GM12878 (cell line): Measurements from ENCODE around the gene SLC19A1. TPM values are rescaled to one million over a fixed set of nuclear protein-coding genes. Genes with fewer than 3 reads are reported as not detected.

Experiments used
- ATAC-seq: fragments of 200-7000 bp; cut with Tn5 transposase; 3 replicates; pipeline ENCODE4 v1.9.1; 2020; ENCODE audit warnings: mild to moderate bottlenecking, moderate library complexity
- BruUV-seq: library from RNA; stranded (reverse); fragments of 400-500 nt; replicated peaks from 2 replicates; lab custom pipeline; 2021; lab: Mats Ljungman, UMichigan
- CTCF ChIA-PET: fragments of 300-600 bp; sonication (Branson Sonifier 250); formaldehyde crosslinking; extraction: SDS; loops from one replicate; lab custom pipeline; 2021; ENCODE audit warnings: inconsistent platforms; lab: Yijun Ruan, JAX
- POLR2A ChIA-PET: fragments of 350-600 bp; formaldehyde crosslinking; extraction: SDS; loops from one replicate; lab custom pipeline; 2021; ENCODE audit warnings: inconsistent platforms; lab: Charles Lee
- RAD21 ChIA-PET: fragments of 300-600 bp; sonication (Branson Sonifier 250); formaldehyde crosslinking; loops from one replicate; lab custom pipeline; 2023; ENCODE audit warnings: antibody characterized with exemption; ENCODE audit not compliant: unreplicated experiment; lab: Charles Lee
- SMC1A ChIA-PET: fragments of 300-600 bp; sonication (Branson Sonifier 250); formaldehyde crosslinking; loops from one replicate; lab custom pipeline; 2023; ENCODE audit not compliant: unreplicated experiment, uncharacterized antibody; lab: Charles Lee
- DNase-seq: peaks from one replicate; pipeline ENCODE4 v3.0.0-alpha.2; 2011; ENCODE audit warnings: low read depth, low spot score
- FAIRE-seq: peaks from 3 replicates; lab custom pipeline; 2011; peaks lifted over from hg19 to GRCh38; lab: Jason Lieb, UNC
- H2AFZ ChIP-seq: 2 replicates; pipeline ENCODE4 v1.6.0; 2011; ENCODE audit warnings: low read depth, low read length, control low read depth; ENCODE audit not compliant: control insufficient read depth
- H3K27ac ChIP-seq: 2 replicates; pipeline ENCODE4 v1.5.1; 2011; ENCODE audit warnings: control low read depth; ENCODE audit not compliant: control insufficient read depth, insufficient read depth
- H3K27me3 ChIP-seq, 2 experiments: replicated peaks in 1 of 2; 2 replicates each; pipeline versions ENCODE4 v1.6.0 to v1.6.1; 2011; ENCODE audit warnings: low read length in 1 of 2; ENCODE audit not compliant: control insufficient read depth in 2 of 2, insufficient read depth in 2 of 2
- H3K36me3 ChIP-seq, 2 experiments: 2 replicates each; pipeline ENCODE4 v1.5.1; 2011; ENCODE audit warnings: low read length in 1 of 2; ENCODE audit not compliant: control insufficient read depth in 2 of 2, insufficient read depth in 2 of 2
- H3K4me1 ChIP-seq: 2 replicates; pipeline ENCODE4 v1.6.1; 2011; ENCODE audit warnings: mild to moderate bottlenecking, low read length, moderate library complexity, mixed read lengths; ENCODE audit not compliant: control insufficient read depth, insufficient read depth
- H3K4me2 ChIP-seq: 2 replicates; pipeline ENCODE4 v1.6.0; 2011; ENCODE audit warnings: control low read depth; ENCODE audit not compliant: control insufficient read depth, insufficient read depth
- H3K4me3 ChIP-seq: fragments of 200-600 bp; sonication (generic); 2 replicates; pipeline ENCODE4 v1.5.1; 2016
- H3K79me2 ChIP-seq: 2 replicates; pipeline ENCODE4 v1.6.0; 2011; ENCODE audit warnings: low read length; ENCODE audit not compliant: control insufficient read depth, insufficient read depth
- H3K9ac ChIP-seq: 2 replicates; pipeline ENCODE4 v1.8.0; 2011; ENCODE audit warnings: low read length, control low read depth, mixed read lengths; ENCODE audit not compliant: control insufficient read depth, insufficient read depth
- H3K9me3 ChIP-seq: replicated peaks from 3 replicates; pipeline ENCODE4 v1.5.1; 2011; ENCODE audit warnings: mild to moderate bottlenecking, low read length; ENCODE audit not compliant: control insufficient read depth, insufficient read depth
- H4K20me1 ChIP-seq: 2 replicates; pipeline ENCODE4 v1.6.0; 2011; ENCODE audit not compliant: control insufficient read depth, insufficient read depth
- CHD4 ChIP-seq: fragments of 200-600 bp; sonication (generic); IDR thresholded peaks from 2 replicates; pipeline ENCODE4 v1.6.1; 2016; ENCODE audit warnings: mild to moderate bottlenecking
- CREB1 ChIP-seq: IDR thresholded peaks from 2 replicates; pipeline ENCODE4 v1.6.1; 2012; ENCODE audit warnings: low read depth, mild to moderate bottlenecking, inconsistent platforms
- PAX5 ChIP-seq: IDR thresholded peaks from 2 replicates; pipeline ENCODE4 v1.6.1; 2011; ENCODE audit warnings: low read depth, low read length, borderline replicate concordance
- RCOR1 ChIP-seq: conservative IDR thresholded peaks from 2 replicates; pipeline ENCODE4 v1.6.1; 2012; ENCODE audit warnings: low read depth, low read length, improper control_type of control experiment
- SIX5 ChIP-seq: IDR thresholded peaks from 2 replicates; pipeline ENCODE4 v1.6.1; 2011; ENCODE audit warnings: mild to moderate bottlenecking, low read depth, low read length, moderate library complexity; ENCODE audit not compliant: severe bottlenecking
- ZNF384 ChIP-seq: IDR thresholded peaks from 2 replicates; pipeline ENCODE4 v1.6.1; 2012; ENCODE audit warnings: low read depth, mild to moderate bottlenecking, low read length, improper control_type of control experiment, borderline replicate concordance
- WGBS: methylation state at CpG from one replicate; pipeline ENCODE4 v1.1.6; 2016; ENCODE audit warnings: low lambda C conversion rate; ENCODE audit not compliant: insufficient replicate concordance, insufficient coverage; ENCODE audit errors: missing lambda C conversion rate; 5-methylcytosine and 5-hydroxymethylcytosine counted together
- in situ Hi-C: fragments of 300-500 bp; cut with MboI; formaldehyde crosslinking; loops from 9 replicates; pipeline ENCODE4 v1.14.3; 2018; ENCODE audit warnings: mixed read lengths
- intact Hi-C: fragments of 100-400 bp; cut with micrococcal nuclease; formaldehyde crosslinking; loops from one replicate; pipeline ENCODE4 v1.14.2; 2022; ENCODE audit not compliant: unreplicated experiment
- polyA plus RNA-seq, 11 experiments: library from polyadenylated mRNA; depleted of rRNA in 4 of 11; unstranded in 6 of 11; stranded (reverse) in 5 of 11; fragments of >200 nt; fragmentation: Nextera tagmentation in 4 of 11; fragmentation: Illumina TruSeq in 1 of 11; extraction: Ambion mirVana in 4 of 11; extraction: Trizol in 1 of 11; gene quantifications; 1 replicate in 1 of 11; 2 replicates in 10 of 11; pipeline versions ENCODE4 v1.2.1 to v1.2.3, GENCODE V29; 2011 to 2016; ENCODE audit warnings: inconsistent platforms in 2 of 11, missing spikeins in 2 of 11, low read depth in 1 of 11
- total RNA-seq, 4 experiments: library from RNA; depleted of rRNA in 3 of 4; stranded (reverse); fragments of >200 nt in 3 of 4; fragmentation: Illumina TruSeq in 1 of 4; extraction: Trizol in 1 of 4; gene quantifications; 2 replicates each; pipeline versions ENCODE4 v1.2.1 to v1.2.3, GENCODE V29; 2013 to 2021
- TF ChIP-seq, protein P1 (sequence below): IDR thresholded peaks from 2 replicates; pipeline ENCODE4 v1.6.1; 2012; ENCODE audit warnings: improper control_type of control experiment, low read depth, low read length; ENCODE audit not compliant: insufficient replicate concordance
- TF ChIP-seq, protein P2 (sequence below): fragments of 450-650 bp; IDR thresholded peaks from 2 replicates; pipeline ENCODE4 v1.6.1; 2014; ENCODE audit warnings: mild to moderate bottlenecking
- TF ChIP-seq, protein P3 (sequence below): fragments of 450-650 bp; IDR thresholded peaks from 2 replicates; pipeline ENCODE4 v1.6.1; 2017; ENCODE audit warnings: mild to moderate bottlenecking
- TF ChIP-seq, protein P4 (sequence below): IDR thresholded peaks from 2 replicates; pipeline ENCODE4 v1.6.1; 2011; ENCODE audit warnings: low read depth, mild to moderate bottlenecking, low read length, moderate library complexity, borderline replicate concordance; ENCODE audit errors: extremely low read depth

SLC19A1 gene
- total and polyA plus RNA-seq, 10 of the 15 experiments (the other 5 are each of a cell fraction or from before 2014, with no cell fraction given): 0.42 to 49.7 (median 12.2) TPM

DNA sequence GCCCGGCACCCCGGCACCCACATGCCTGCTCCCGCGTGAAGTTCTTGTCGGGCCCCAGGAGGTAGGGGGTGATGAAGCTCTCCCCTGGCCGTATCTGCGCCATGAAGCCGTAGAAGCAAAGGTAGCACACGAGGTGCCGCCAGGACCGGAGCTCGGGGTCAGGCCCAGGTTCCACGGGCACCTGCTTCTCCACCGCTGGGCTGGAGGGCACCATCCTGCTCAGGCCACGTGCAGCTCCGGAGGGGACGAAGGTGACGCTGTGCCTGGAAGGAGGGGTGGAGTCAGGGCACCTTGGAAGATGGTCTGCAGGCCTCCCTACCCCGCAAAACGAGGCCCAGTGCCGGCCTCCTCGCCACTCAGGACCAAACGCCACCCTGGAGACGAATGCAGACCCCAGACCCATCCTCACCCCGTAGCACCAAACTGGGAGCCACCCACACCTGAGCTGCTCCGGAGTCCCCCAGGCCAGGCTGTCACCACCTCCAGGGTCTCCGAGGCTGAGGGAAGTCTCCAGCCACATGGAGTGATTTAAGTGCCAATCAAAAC, 4.4 kb downstream of the SLC19A1 start (continued):
- TF ChIP-seq, protein P1, sequence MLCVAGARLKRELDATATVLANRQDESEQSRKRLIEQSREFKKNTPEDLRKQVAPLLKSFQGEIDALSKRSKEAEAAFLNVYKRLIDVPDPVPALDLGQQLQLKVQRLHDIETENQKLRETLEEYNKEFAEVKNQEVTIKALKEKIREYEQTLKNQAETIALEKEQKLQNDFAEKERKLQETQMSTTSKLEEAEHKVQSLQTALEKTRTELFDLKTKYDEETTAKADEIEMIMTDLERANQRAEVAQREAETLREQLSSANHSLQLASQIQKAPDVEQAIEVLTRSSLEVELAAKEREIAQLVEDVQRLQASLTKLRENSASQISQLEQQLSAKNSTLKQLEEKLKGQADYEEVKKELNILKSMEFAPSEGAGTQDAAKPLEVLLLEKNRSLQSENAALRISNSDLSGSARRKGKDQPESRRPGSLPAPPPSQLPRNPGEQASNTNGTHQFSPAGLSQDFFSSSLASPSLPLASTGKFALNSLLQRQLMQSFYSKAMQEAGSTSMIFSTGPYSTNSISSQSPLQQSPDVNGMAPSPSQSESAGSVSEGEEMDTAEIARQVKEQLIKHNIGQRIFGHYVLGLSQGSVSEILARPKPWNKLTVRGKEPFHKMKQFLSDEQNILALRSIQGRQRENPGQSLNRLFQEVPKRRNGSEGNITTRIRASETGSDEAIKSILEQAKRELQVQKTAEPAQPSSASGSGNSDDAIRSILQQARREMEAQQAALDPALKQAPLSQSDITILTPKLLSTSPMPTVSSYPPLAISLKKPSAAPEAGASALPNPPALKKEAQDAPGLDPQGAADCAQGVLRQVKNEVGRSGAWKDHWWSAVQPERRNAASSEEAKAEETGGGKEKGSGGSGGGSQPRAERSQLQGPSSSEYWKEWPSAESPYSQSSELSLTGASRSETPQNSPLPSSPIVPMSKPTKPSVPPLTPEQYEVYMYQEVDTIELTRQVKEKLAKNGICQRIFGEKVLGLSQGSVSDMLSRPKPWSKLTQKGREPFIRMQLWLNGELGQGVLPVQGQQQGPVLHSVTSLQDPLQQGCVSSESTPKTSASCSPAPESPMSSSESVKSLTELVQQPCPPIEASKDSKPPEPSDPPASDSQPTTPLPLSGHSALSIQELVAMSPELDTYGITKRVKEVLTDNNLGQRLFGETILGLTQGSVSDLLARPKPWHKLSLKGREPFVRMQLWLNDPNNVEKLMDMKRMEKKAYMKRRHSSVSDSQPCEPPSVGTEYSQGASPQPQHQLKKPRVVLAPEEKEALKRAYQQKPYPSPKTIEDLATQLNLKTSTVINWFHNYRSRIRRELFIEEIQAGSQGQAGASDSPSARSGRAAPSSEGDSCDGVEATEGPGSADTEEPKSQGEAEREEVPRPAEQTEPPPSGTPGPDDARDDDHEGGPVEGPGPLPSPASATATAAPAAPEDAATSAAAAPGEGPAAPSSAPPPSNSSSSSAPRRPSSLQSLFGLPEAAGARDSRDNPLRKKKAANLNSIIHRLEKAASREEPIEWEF: no peak
- TF ChIP-seq, protein P2, sequence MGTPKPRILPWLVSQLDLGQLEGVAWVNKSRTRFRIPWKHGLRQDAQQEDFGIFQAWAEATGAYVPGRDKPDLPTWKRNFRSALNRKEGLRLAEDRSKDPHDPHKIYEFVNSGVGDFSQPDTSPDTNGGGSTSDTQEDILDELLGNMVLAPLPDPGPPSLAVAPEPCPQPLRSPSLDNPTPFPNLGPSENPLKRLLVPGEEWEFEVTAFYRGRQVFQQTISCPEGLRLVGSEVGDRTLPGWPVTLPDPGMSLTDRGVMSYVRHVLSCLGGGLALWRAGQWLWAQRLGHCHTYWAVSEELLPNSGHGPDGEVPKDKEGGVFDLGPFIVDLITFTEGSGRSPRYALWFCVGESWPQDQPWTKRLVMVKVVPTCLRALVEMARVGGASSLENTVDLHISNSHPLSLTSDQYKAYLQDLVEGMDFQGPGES: no peak
- no peak for TF ChIP-seq CREB1

DNA sequence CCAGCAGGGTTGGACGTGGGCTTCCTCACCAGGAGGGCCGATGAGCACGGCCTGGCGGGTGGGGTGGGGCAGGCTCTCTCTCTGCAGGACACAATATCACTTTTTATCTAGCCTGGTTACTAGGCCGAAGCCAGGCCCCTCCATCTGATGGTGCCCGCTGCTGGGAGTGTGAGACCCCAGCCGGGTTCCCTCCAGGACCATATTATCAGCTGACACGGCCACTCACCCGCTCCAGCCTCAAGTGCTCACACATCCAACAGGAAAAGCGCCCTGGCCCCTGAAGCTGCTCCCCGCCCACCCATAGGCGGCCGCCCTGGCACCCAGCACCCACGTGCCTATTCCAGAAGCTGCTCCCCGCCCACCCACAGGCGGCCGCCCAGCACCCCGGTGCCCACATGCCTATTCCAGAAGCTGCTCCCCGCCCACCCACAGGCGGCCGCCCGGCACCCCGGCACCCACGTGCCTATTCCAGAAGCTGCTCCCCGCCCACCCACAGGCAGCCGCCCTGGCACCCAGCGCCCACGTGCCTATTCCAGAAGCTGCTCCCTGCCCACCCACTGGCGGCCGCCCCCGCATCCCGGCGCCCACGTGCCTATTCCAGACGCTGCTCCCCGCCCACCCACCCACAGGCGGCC, 5.0 kb downstream of the SLC19A1 start:
- ChIA-PET RAD21 (no interaction called here), CTCF (no interaction called here), SMC1A (no interaction called here), POLR2A (no interaction called here)
- FAIRE-seq: no peak
- BruUV-seq: no TSS peak
- Histone ChIP-seq H3K9ac (no peak overlapping the region), H3K27me3 (no peaks in the 10 kb centered on the region), H3K27ac (no peak overlapping the region), H3K4me1 (no peaks in the 10 kb centered on the region), H3K79me2 (peaks cover 33% of the 10 kb centered on the region), H2AFZ (no peak overlapping the region), H4K20me1 (no peaks in the 10 kb centered on the region), H3K9me3 (no peaks in the 10 kb centered on the region), H3K4me3 (no peak overlapping the region), H3K4me2 (no peak overlapping the region), H3K36me3 (peaks cover 0 to 22% of the 10 kb centered on the region in 2 experiments; a peak in 2 of 4 replicates)
- no peak for ATAC-seq
- in situ Hi-C loops: no loop called here
- intact Hi-C loops: no loop called here
- no peak for DNase-seq
- WGBS: 89% methylated on average over 13 of the region's 37 CpGs
- TF ChIP-seq, protein P3, sequence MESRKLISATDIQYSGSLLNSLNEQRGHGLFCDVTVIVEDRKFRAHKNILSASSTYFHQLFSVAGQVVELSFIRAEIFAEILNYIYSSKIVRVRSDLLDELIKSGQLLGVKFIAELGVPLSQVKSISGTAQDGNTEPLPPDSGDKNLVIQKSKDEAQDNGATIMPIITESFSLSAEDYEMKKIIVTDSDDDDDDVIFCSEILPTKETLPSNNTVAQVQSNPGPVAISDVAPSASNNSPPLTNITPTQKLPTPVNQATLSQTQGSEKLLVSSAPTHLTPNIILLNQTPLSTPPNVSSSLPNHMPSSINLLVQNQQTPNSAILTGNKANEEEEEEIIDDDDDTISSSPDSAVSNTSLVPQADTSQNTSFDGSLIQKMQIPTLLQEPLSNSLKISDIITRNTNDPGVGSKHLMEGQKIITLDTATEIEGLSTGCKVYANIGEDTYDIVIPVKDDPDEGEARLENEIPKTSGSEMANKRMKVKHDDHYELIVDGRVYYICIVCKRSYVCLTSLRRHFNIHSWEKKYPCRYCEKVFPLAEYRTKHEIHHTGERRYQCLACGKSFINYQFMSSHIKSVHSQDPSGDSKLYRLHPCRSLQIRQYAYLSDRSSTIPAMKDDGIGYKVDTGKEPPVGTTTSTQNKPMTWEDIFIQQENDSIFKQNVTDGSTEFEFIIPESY: no peak
- no peak for TF ChIP-seq RCOR1
- no peak for TF ChIP-seq ZNF384
- no peak for TF ChIP-seq PAX5
- TF ChIP-seq, protein P4, sequence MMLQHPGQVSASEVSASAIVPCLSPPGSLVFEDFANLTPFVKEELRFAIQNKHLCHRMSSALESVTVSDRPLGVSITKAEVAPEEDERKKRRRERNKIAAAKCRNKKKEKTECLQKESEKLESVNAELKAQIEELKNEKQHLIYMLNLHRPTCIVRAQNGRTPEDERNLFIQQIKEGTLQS: no peak
- TF ChIP-seq CHD4: no peak
- TF ChIP-seq SIX5: no peak
